Activated CD8-positive, alpha-beta memory T cell treated with anti-CD3 and anti-CD28 coated beads for 24 hours (primary cell): ENCODE data around the gene C2orf42.
"Not testable (repeated sequence)": the region's sequence is repeated elsewhere in the genome, so short reads cannot be mapped to it uniquely, and the experiment has no call there.

ENCODE experiments used
- DNase-seq: peaks from one replicate; pipeline ENCODE4 v3.0.0-alpha.2; 2020

The C2orf42 gene

DNA sequence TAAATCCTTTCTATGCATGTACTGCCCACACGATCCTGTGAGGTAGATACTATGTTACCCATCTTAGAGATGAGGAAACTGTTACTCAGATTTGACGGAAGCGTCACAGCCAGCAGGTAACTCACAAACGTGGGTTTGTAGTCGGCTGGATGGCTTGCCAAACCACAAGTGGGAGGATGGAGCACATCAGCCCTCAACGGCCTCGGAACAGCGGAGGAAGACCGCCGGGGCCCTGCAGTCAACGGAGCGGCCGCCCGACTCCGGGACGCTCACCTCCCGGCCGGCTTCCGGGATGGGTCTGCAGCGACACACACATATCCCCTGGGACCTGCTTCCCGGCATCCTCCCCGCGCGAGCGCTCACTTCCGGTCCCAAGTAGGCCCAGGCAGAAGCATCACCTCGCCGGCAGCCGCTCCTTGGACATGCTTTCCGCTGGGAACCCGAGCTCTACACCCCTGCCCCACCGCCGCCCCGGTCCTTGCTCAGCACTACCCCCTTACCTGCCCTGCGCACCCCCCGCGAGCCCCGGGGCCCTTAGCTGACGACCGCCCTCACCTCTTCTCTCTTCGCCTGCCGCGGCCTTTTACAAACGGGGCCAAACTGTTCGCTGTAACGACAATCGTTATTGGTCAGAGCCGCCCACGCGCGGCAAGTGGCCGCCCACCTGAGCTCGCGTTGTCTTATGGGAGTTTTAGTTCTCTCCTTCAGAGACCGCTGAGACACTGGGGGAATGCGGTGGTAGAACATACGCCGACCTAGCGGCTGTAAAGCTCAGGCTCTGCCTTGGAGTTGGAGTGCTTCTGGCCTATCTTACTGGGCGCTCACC, at the start of gene C2orf42:
Gene C2orf42 (minus strand): TSS at position 602 of the 826 bp plus-strand sequence. CDS start 9,034 bp downstream, outside the sequence.
- peak; percentile 98 for DNase-seq

DNA sequence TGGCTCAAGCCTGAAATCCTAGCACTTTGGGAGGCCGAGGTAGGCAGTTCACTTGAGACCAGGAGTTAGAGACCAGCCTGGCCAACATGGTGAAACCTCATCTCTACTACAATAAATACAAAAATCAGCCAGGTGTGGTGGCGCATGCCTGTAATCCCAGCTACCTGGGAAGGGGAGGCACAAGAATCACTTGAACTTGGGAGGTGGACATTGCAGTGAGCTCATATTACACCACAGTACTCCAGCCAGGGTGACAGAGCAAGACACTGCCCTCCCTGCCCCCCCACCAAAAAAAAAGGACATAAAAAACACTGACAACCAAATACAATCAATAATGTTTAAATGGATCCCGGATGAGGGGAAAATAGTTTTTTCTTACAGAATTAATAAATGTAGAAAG, 49.8 kb upstream of the C2orf42 start:
- no peak for DNase-seq

DNA sequence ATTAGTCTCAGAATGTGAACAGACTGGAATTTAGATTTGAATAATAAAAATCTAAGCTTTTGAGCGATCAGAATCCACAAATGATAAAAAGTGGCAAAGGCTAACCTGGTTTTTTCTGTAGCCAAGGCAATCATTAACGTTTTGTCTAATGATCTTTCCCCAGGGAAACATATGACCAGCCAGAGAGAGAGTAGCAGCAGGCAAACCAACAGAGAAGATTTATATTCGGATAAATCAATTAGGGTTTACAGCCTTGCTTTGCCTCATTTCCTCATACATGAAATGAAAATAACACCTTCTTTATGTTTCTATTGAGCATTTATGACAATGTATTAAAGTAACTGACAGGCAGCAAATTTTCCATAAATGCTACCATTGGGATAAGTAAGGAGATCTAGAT, 43.1 kb upstream of the C2orf42 start:
- no peak for DNase-seq

DNA sequence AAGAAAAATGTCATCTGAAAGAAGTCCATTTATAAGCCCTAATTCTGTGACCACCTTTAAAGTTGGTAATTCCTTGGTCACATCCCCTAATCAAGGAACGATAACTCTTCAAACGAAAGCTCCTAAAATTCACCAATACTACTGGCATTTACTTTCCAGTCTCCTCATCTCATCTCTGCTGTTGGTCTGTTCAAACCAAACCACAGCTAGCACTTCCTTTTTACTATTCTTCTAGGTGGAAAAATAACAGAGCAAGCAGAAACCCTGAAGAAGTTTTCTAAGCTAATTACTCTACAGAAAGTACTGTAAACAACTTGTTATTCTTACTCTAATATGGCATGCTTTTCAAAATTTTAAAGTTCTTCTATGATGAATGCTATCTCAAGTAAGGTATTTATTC, 36.0 kb upstream of the C2orf42 start:
- no peak for DNase-seq

DNA sequence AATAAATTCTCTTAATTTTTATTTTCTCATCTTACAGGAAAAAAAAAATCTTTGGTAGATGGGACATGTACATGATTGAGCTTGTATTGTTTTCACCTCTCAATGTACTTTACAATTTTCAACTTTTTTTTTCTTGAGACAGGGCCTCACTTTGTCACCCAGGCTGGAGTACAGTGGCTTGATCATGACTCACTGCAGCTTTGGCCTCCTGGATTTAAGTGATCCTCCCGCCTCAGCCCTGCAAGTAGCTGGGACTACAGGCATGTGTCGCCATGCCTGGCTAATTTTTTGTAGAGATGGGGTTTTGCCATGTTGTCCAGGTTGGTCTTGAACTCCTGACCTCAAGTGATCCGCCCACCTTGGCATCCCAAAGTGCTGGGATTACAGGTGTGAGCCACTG, 32.5 kb upstream of the C2orf42 start:
- not testable (repeated sequence) for DNase-seq

DNA sequence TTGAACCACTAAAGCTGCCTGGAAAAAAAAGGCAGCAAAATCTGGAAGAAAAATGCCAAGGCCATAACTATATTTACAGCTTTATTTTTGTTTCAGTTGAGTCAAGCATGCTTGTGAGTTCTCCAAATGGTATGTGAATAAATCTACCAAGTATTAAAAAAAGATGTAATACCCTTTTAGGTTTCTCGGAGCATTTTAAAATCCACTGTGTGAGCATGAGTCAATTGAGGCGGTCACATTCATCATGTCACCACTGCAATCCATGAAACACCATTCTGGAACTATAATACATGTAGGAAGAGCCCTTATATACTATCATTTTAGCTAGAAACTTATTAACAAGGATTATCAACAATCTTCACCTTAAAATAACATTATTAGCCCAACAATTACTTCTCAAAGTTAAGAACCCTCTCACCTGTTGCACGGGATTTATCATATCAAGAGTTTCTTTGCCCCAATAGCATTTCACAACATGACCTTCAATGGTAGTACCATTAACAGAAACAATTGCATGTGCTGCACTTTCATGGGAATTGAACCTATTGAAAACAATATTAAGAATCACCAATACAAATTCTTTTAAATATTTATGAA, 24.2 kb upstream of the C2orf42 start:
- DNase-seq = no peak

DNA sequence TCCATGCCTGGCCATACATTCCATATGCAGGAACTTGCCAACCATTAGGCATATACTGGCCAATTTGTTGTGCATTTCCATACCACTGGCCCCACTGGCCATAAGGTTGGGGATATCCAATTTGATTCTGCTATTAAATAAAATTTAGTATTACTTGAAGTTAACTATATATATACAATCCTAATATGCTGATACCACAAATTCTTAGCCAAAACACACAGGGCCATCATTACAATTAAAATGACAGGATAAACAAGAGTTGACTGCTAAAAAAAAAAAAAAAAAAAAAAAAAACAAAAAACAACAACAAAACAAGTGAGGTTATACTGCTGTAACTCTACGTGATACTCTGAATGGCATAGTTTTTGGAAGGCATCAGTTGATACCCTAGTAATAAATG, 23.5 kb upstream of the C2orf42 start:
- no peak for DNase-seq

DNA sequence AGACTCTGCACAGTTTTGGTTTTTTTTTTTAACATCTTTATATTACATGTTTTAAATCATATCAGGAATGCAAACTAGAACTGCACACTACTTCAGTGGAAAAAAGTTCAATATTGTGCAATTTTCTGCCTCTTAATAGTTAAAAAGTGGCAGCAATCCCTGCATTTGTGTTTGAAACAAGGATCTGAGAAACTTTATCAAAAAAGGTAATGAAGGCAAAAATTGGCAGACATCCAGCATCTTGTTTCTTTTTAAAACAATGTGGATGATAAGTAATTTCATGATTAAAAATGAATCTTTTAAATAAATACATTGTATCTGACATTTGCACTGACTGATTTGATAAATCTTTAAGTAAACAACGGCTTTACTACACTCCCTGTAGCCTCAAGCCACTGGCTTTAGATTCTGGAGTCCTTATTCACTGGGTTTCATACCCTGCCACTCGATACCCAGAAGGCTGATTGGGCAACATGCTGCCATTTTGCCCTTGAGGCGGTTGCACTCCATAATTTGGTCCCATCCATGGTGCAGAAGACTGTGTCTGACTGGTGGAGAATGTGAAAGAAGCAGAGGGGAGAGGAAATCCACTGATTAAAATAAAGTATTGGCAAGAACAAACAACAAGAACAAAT, 21.6 kb upstream of the C2orf42 start:
- DNase-seq = no peak

DNA sequence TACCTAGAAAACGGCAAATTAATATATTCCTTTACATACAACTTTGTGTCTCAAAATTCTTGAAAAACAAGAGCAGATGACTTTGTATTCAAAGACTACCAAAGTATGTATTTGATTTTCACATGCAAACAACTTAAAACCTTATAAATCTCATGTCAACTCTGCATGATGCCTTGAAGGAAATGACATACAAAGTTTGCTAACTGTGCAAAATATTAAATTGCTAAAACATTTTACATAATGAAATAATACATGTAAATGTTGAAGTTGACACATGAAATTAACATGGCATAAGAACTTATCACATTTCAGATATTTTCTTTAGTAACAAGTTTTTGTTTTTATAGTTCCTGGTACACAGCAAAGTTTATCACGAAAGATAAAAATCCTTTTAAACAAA, 20.8 kb upstream of the C2orf42 start:
- DNase-seq = no peak

DNA sequence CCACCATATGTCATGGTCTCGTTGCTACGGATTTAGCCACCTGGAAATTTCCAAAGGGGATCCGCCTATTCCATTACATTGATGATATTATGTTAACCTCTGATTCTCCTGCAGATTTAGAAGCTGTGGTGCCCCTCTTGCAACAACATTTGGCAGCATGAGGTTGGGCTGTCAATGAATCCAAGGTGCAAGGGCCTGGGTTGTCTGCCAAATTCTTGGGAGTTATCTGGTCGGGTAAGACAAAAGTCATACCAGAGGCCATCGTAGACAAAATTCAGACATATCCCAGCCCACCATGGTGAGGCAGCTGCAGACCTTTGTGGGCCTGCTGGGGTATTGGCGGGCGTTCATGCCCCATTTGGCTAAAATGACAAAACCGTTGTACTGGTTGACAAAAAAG, 13.6 kb upstream of the C2orf42 start:
- no peak for DNase-seq

DNA sequence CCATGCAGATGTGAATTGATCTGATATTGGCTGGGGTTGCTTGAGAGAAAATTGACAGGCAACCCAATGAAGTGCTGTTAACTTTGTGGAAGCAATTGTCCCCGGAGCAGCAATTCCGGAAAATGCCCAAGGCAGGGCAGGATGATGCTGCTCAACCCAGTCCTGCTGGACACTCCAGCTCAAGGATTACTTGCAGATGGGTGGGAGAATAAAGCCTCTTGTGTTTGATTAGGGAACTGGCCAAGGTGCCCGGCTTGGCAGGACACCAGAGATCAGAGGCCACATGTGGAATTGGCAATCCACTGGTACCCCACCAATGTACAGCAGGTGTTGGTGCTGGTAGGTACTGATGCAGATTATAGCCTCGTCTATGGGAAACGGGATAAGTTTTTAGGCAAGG, 12.3 kb upstream of the C2orf42 start:
- DNase-seq = no peak

DNA sequence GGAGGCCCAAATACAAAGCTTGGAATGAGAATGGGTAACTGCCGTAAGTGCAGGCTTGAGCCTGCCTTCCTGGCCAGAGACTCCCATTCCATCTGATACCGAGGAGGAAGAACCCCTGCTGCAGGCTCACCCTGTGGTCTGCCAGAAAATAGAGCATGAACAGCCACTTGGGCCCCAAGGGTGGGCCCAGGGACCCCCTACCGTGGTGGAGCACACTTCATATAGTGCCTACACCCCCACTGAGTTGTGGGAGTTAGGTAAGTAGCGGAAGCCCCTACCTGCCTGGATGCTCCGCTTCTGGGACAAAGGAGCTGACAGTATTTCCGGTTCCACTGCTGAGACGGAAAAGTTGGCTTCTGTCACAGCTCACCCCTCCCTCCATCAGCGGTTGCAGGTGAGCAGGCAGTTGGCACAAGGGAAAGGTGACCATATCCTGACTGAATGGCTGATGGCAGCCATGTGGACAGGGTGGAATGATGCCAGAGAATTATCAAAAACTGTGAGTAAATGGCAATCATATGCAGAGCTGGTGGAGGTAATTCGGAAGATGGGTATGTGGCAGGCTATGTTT, 11.5 kb upstream of the C2orf42 start:
- no peak for DNase-seq

DNA sequence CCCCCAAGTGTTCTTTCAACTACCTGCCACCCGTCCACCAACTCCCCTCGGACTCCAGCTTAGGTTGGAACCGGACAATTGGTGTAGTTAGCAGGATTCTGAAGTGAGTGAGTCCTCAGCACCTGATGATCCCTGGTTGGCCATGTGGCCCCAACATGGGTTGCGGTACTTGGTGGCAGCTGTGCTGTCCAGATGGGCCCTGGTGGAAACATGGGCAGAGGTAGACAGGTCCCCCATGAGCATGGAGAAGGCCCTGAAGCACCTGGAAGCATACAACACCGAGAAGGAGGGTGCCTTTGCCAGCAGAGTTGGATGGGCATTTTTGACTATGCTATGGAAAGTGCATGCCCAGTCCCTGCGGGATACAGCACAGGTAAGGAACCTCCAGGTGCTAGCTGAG, 11.0 kb upstream of the C2orf42 start:
- DNase-seq = no peak

DNA sequence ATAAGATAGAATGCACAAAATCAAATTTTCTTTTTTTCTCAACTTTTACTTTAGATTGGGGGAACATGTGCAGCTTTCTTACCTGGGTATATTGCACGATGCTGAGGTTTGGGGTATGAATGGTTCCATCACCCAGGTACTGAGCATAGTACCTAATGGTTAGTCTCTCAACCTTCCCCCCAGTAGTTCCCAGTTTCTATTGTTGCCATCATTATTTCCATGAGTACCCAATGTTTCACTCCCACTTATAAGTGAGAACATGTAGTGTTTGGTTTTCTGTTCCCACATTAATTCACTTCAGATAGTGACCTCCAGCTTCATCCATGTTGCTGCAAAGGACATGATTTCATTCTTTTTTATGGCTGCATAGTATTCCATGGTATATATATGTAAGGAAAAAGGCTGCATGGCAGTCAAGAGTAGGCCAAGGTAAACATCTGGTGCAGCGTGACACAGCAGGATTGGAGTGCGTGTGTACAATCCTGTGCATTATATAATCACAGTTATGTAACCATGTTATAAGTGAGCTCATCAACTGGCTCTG, 10.5 kb upstream of the C2orf42 start:
- no peak for DNase-seq

DNA sequence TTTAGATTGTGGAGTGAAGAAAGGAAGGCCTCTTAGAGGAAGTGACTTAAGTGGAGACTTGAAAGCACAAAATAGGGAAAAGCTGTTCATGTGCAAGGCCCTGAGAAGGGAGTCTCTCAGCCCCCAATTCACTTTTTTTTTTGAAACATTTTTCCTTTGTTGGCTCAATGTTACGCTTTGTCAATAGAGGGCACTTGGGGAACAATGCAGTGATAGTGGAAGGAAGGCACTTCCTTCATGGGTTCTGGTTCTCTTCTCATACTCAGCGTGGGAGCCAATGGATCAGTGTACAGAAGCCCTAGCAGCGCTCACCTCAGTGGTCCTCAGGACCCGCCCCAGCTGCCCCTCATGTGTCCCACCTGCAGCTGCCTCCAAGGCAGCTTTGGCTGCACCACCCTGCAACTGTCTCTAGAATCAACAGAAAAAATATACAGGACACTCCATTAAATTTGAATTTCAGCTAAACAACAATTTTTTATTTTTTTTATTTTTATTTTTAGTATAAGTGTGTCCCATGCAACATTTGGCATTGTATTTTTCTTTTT, 8.6 kb upstream of the C2orf42 start:
- DNase-seq = no peak

DNA sequence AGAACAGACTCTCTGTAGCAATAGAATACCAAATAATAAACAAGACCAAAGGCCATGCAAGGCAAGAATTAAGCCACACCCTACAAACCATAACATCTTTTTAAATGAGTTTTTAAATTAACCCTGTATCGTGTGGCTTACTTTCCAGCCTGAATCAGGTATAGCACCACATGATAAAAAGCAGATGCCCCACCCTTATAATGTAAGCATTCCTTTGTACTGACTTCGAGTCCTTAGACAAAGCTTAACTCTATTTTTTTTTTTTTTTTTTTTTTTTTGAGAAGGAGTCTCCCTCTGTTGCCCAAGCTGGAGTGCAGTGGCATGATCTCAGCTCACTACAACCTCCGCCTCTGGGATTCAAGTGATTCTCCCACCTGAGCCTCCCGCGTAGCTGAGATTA, 1.7 kb upstream of the C2orf42 start:
- DNase-seq = no peak

DNA sequence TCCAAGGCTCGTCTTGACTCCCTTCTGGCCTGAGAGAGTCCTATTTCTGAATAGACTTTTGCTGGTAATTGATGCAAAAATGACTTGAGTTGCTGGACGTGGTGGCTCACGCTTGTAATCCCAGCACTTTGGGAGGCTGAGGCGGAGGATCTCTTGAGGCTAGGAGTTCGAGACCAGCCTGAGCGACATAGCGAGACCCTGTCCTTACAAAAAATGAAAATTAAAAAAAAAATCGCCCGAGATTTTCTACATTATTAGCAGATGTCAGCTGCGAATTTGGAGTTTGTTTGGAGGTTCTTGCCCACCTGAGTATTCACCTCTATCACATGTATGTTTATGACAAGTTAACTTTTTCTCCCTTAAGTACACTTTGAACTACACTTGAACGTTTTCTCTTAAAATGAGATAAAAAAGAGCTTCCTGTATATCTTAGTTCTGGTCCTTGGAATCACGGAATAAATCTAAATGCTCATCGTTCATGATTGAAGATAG, 471 bp upstream of the C2orf42 start:
- no peak for DNase-seq

DNA sequence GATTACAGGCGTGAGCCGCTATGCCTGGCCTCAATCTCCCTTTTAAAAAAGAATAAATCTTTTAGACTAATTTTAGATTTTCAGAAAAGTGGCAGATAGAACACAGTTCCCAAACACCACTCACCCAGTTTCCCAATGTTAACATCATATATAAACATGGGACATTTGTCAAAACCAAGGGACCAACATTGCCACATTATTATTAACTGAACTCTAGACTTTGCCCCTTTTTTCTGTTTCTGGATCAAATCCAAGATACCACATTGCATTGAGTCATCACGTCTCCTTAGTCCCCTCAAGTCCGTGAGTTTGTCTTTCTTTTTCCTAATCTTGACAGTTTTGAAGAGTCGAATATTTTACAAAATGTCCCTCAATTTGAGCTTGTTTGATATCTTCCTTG, 2.4 kb downstream of the C2orf42 start:
- no peak for DNase-seq

DNA sequence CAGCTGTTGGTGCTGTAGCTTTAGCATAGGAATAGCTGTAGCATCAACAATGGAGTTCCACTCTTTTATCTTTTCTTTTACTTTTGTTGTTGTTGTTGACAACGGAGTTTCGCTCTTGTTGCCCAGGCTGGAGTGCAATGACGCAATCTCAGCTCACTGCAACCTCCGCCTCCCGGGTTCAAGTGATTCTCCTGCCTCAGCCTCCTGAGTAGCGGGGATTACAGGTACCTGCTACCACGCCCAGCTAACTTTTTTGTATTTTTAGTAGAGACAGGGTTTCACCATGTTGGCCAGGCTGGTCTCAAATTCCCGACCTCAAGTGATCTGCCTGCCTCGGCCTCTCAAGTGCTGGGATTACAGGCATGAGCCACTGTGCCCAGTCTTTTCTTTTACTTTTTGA, 3.6 kb downstream of the C2orf42 start:
- DNase-seq = not testable (repeated sequence)

DNA sequence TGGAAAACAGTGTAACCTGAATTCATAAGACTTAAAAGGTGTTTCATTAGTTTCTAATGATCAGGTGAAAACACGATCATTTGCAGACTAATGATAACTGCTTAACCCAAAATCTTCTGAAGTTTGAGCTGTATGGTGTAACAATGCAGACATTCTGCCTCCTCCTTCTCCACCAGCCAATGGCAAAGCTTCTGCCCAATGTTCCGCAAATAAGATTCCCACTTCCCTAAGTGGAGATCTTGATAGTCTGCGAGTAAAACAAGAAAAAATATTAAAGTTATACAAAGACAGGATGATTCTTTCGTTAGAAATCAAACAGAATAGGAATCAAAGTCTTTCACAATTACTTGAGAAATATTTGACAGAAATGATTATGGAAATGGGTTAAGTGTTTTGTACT, 8.1 kb downstream of the C2orf42 start:
- DNase-seq = no peak

DNA sequence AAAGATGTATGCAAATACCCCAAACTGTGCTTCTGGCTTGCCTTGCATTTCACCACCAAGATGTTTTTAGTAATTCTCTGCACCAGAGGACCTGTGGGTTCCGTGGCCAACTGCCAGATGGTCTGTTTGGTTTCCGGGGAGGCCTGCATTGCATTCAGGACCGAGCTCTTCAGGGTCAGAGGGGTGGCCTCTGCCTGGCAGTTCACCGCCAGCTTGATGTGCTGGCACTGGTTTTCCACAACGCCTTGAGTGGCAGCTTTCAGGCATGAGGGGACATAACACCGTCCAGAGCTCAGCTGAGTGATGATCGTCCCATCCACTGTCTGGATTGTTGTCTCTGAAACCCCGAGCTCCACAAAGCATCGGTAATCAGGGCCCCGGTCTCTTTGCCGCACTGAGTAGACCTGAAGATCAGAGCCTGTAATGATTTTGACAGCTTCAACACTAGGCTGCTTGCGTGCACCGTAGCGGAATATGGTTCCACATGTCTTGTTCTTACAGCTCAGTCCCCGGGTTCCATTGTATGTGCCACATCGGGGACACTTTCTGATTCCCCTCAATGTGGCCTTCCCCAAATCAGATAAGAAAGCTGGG, 9.4 kb downstream of the C2orf42 start:
- DNase-seq = no peak

DNA sequence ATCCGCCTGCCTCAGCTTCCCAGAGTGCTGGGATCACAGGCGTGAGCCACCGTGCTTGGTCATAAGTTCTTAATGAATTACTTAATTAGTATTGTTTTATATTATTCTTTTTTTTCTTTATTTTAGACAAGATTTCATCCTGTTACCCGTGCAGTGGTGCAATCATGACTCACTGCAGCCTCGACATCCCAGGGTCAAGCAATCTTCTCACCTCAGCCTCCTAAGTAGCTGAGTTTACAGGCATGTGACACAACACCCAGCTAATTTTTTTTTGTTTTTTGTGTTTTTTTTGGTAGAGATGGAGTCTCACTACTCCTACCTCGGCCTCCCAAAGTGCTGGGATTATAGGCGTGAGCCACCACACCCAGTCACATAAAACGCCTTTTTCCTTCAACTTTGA, 17.3 kb downstream of the C2orf42 start:
- no peak for DNase-seq
